GM19455 (cell line): Measurements from ENCODE around the gene SRRM3.
"Not testable (repeated sequence)": the region's sequence is repeated elsewhere in the genome, so short reads cannot be mapped to it uniquely, and the experiment has no call there.

ENCODE experiments used
- ATAC-seq: cut with Tn5 transposase; IDR thresholded peaks from one replicate; pipeline ENCODE4 v1.9.1; 2021; ENCODE audit not compliant: unreplicated experiment

Gene SRRM3, protein sequence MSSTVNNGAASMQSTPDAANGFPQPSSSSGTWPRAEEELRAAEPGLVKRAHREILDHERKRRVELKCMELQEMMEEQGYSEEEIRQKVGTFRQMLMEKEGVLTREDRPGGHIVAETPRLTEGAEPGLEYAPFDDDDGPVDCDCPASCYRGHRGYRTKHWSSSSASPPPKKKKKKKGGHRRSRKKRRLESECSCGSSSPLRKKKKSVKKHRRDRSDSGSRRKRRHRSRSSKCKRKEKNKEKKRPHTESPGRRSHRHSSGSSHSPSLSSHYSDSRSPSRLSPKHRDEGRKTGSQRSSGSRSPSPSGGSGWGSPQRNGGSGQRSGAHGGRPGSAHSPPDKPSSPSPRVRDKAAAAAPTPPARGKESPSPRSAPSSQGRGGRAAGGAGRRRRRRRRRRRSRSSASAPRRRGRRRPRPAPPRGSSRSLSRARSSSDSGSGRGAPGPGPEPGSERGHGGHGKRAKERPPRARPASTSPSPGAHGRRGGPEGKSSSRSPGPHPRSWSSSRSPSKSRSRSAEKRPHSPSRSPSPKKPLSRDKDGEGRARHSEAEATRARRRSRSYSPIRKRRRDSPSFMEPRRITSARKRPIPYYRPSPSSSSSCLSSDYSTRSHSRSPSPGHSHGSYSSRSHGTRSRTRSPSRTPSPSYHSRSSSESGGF

DNA sequence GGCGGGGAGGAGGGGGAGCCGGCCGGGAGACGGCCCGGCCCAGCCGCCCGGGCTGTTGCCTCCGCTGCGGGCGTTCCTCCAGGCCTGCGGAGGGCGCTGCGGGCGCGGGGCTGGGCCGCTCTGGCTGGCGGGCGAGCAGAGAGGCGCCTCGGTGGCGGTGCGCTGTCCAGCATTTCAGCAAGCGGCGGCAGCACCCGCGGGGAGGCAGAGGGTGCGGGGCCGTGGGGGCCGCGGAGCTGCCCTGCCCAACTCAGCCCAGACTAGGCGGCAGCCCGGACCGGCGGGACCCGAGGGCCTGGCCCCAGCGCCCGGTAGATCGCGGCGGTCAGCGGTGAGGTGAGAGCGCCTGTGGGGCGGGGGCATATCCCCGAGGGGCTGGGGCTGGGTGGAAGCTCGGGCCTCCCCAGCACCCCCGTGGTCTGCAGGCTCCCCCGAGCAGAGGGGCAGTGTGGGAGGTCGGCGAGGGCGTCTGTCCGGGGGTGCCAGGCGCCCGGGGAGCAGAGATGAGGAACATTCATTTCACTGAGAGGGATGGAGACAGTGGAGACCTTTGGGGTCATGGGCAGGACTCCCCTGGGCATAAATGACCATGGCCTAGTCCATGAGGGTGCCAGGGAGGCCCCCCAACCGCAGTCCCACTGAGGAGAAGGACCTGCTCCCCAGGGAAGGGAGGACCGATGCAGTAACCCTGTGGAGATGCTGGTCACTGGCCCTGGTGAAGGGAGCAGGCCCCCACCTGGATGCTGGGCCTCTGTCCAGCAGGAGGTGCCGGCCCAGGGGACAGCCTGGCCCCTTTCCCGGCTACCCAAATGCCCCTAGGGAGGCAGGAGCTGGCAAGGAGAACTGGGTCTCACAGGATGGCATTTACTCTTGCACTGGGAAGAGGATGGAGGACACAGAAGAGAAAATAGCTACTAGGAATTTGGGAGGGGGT lies at the start of gene SRRM3:
TSS of gene SRRM3 (plus strand) at position 165 of the 934 bp plus-strand sequence. CDS start 33,171 bp downstream, outside the sequence.
- ATAC-seq: peak; percentile 57

DNA sequence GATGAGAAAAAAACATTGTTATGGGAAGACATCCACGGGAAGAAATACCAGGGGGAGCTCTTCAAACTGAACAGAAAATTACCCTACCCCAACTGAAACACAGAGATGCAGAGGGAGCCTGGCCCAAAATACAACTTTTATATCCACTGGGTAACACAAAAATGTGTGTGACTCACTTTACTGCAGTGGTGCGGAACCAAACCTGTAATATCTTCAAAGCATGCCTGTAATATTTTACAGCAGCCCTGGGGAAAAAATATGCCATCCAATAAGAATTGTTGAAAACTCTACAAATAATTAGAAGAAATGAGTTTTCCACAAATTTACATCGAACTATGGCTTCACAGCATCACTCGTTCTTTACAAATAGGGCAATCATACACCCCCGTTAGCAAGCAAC lies 49.8 kb upstream of the SRRM3 start:
- no peak for ATAC-seq

DNA sequence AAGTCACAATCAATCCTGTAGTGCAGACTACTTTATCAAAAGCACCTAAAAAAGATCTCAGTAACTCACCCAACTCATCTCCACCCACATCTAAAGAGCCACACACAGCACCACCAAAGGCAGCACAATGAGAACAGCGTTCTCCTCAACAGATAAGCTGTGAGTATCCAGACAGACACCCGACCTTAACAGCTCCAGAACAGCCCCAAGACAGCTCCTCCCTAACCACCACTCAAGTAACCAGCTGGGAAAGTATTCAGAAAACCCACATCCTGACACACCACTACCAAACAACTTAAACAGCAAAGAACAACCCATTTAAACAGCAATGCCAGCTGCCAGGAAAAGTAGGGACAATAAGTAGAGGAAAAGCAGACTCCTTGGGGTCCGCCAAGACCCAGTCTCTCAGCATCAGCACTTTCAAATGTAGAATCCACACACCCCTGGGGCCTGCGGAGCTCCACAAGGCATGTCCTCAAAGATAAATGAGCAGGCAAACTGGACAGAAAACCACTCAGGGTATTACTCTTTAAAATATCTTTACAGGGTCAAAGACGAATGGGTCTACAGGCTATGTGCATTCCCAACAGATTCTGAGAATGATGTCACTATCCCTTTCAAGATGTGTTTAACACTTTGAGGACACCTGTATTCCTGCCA lies 48.0 kb upstream of the SRRM3 start:
- not testable (repeated sequence) for ATAC-seq

DNA sequence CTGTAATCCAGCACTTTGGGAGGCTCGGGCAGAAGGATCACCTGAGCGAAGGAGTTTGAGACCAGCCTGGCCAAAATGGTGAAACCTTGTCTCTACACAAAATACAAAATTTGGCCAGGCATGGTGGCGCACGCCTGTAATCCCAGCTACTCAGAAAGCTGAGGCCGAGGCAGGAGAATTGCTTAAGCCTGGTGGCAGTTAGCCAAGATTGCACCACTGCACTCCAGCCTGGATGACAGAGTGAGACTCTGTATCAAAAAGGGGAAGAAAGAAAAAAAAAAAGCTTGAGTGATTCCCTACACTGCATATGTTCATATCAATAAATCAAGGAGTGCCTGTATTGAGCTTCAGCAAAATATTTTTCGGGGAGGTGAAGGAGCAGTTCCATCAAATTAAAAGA lies 45.8 kb upstream of the SRRM3 start:
- ATAC-seq: no peak

DNA sequence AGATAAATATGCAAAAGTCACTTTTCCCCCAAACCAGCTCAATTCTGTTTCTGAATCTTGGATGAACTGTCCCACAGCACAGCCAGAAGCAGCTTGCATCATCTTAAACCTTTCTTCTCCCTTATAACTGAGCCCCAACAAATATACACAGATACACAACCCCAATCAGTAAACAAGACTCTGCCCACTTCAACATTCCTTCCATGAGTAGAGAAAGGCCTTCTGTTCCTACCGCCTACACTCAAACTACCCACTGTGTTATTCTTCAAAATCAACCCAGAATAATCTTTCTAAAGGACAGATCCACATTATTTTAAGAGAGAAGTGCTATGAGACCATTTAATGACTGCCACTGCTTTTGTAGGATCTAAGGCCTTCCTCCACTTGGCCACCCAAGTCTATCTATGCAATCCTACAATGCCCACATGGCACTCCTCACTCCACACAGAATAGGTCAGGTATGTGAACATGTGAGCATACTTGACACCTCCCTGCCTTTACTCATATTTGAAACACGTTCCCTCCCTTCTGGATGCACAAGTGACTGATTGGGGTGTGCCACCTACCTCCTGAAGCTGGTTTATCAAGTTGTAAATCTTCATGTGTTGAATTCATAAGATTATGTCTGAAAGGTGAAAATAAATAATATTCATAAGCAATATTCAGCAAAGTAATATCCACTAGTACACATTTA lies 44.6 kb upstream of the SRRM3 start:
- not testable (repeated sequence) for ATAC-seq

DNA sequence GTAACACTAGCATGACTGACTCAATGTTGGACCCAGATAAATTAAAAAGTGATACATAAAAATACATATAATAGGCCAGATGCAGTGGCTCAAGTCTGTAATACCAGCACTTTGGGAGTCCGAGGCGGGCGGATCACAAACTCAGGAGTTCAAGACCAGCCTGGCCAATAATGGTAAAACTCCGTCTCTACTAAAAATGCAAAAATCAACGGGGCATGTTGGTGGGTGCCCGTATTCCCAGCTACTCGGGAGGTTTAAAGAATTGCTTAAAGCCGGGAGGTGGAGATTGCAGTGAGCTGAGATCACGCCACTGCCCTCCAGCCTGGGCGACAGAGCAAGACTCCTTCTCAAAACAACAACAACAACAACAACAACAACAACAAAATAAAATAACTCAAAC lies 43.3 kb upstream of the SRRM3 start:
- ATAC-seq: not testable (repeated sequence)

DNA sequence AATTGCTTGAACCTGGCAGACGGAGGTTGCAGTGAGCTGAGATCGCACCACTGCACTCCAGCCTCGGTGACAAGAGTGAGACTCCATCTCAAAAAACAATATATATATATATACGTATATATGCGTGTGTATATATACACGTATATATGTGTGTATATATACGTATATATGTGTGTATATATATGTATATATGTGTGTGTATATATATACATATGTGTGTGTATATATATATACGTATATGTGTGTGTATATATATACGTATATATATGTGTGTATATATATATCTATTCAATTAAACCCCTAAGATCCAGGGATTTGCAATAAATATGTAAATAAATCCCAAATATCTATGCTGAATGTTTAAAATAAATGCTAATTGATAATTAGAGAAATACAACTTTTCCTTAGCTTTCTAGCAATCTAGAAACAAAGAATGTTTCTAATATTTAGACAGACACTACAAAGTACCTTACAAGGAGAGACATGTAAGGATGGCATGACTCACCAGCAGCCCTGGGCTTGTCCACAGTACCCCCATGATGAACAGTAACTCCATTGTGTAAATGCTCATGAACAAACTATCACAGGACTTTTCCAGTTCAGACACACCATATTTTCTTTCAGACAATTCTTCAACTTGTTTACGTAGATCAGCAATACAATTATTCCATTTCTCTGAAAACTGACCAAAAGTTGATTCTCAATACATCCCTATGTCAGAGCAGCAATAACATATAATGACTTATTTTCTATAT lies 39.1 kb upstream of the SRRM3 start:
- ATAC-seq: not testable (repeated sequence)

DNA sequence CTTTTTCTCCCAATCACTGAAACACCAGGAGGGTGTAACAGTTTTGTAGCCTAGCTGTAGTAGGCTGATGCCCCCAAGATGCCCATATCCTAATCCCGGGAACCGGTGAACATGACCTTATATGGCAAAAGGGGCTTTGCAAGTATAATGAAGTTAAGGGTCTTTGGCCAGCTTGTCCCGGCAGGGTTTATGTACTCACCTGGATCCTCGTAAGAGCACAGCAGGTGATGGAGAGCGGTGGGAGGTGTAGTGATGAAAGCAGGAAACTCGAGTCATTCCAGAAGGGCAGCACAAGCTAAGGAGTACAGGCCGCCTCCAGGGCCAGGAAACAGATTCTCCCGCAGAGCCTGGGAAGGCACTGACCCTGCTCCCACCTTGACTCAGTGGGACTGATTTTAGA lies 37.9 kb upstream of the SRRM3 start:
- ATAC-seq: not testable (repeated sequence)

DNA sequence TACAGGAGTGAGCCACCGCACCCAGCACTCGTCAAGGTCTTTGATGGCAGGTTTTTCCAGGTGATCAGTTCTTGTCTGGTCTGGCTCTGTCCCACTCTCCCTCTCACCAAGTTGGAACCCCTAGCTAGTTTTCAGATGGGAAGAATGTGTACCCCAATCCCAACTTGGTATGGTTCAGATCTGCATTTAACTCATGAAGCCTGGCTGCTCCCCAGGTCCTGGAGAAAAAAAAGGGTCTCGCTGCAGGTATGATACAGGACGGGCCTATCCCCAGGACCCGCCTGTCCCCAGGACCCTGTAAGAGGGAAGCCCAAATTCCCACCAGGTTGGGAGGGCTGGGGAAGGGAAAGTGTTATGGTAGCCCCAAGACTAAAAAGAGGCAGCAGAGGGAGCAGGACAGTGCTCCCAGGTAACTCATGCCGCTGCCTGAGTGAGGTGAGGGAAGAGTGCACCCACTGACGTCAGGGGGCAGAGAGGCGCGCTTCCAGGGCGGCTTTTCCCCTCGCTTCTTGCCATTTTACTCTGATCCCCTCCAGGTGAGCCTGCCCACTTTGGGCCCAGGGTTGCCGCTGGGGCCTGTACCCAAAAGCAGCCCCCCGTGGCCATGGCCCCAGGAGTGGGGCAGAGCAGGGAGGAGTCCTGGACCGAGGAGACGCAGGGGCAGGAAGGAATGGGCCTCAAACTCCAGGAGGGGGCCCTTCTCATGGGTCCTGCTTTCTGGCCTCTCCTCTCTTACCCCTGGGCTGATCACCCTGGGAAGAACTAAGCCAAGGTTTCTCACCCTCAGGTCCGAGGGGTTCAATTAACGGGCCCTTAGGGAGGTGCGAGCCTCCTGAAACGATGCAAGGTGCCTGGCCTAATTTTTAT lies 36.4 kb upstream of the SRRM3 start:
- ATAC-seq: no peak

DNA sequence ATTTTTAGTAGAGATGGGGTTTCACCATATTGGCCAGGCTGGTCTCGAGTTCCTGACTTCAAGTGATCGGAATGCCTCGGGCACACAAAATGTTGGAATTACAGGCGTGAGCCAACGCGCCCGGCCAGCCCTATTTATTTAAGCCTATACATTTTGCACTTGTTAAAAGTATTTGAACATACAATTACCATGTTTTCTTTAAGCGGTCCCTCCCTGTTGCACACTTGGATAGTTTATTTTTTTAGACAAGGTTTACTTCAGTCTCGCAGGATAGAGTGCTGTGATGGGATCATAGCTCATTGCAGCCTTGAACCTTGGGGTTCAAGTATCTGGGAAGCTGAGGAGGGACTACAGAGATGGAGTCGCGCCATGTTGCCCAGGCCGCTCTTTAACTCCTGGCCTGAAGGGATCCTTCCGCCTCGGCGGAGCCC lies 35.7 kb upstream of the SRRM3 start:
- ATAC-seq: no peak

DNA sequence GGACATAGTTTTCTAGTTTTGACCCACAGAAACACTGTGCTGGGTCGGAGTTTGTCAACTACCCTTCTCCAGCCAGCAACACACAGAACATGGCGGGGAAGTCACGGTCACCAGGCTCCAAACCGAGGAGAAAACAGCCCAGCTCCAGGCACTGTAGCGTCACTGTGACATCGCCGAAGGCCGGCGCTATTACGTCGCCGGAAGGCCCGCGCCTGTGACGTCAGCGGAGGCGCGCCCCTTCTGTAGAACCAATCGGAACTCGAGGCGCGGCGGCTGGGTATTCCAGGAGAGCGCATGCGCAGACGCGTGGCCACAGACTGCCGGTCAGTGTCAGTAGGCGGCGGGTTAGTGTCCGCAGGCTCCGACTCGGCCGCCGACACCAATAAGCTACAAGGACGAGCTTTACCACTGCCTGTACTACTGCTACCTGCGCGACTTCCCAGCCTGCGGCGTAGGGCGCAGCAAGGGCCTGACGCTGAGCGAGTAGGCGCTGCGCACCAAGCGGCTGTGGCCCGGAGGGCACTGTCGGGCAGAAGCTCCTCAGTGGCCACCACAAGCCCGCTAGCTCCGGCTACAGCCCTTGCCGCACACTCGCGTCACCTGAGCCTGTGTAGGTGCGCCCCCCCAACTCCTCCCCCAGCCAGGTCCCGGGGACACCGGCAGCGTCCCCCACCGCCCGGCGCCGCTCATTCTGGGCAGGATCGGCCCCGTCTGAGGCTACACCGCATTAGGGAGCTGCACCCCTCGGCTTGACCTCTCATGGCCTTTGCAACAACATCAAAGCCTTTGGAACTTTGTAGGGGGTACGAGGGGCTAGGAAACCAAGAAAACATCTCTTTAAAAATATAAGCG lies 35.1 kb upstream of the SRRM3 start:
- peak; percentile 81 for ATAC-seq

DNA sequence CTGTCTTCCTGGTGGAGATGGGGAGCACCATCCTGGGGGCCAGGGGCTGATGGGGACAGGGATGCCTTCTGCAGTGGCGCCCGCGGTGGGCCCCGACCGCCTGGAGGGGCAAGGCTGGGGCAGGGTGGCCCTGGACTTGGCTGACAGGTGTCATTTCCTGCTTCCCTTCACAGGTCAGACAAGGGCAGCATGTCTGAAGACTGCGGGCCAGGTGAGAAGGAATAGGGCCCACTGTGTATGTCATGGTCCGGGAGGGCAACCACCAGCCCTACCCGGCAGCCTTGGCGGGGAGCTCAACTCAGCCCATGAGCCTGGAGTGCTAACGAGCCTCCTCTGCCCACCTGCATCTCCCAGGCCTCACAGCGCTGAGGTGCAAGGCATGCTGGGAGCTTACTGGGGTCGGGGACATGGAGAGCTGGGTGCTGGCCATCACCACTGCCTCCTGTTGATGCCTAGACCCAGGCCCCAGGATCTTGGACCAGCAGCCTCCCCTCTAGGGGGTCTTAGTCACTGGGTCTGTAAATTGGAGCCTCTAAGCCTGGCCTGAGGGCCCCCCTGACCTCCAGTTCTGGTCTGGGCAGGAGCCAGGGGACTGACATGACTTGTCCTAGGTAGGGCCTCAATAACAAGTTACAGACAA lies 28.0 kb upstream of the SRRM3 start:
- no peak for ATAC-seq

DNA sequence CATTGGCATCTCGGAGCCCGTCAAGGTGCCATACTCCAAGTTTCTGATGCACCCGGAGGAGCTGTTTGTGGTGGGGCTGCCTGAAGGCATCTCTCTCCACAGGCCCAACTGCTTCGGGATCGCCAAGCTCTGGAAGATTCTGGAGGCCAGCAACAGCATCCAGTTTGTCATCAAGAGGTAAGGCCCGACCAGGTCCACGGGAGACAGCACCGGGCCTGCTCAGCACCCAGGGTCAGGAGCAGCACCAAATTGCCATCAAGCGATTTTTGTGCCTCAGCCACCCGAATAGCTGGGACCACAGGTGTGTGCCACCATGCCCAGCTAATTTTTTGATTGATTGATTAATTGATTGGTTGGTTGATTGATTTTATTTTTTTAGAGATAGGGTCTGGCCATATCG lies 24.7 kb upstream of the SRRM3 start:
- ATAC-seq: not testable (repeated sequence)

DNA sequence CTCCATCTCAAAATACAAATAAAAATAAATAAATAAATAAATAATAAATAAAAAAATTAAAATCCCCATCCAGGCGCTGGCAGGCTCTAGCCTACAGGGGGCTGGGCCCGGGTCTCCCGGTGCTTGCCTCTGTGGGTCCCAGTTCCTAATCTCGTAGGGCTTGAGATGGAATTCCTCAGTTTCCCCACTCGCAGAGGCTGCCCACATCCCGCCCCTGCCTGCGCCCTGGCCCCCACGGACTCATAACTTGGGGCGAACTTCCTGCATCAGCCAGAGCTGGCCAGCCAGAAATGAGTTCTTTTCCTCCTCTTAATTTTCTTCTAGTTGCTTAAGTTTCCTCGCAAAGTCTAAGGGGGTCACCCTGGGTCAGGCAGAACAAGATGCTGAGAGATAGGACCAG lies 22.0 kb upstream of the SRRM3 start:
- ATAC-seq: no peak

DNA sequence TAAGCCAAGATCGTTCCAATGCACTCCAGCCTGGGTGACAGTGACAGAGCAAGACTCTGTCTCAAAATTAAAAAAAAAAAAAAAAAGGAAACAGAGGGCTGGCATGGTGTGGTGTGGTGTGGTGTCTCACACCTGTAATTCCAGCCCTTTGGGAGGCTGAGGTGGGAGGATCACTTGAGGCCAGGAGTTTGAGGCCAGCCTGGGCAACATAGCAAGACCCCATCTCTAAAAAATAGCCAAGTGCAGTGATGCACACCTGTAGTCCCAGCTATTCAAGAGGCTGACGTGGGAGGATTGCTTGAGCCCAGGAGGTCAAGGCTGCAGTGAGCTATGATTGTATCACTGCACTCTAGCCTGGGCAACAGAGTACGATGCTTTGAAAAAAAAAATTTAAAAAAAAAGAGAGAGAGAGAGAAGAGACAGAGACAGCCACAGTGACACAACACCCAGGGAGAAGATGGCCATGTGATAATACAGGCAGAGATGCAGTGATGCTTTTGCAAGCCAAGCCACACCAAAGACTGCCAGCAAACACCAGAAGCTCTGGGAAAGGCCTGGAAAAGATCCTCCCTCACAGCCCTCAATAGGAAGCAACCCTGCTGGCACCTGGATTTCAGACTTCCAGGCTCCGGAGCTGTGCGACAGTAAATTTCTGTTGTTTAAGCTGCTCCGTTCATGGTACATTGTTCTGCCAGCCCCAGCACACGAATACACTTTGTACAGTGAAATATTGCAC lies 19.3 kb upstream of the SRRM3 start:
- ATAC-seq: no peak

DNA sequence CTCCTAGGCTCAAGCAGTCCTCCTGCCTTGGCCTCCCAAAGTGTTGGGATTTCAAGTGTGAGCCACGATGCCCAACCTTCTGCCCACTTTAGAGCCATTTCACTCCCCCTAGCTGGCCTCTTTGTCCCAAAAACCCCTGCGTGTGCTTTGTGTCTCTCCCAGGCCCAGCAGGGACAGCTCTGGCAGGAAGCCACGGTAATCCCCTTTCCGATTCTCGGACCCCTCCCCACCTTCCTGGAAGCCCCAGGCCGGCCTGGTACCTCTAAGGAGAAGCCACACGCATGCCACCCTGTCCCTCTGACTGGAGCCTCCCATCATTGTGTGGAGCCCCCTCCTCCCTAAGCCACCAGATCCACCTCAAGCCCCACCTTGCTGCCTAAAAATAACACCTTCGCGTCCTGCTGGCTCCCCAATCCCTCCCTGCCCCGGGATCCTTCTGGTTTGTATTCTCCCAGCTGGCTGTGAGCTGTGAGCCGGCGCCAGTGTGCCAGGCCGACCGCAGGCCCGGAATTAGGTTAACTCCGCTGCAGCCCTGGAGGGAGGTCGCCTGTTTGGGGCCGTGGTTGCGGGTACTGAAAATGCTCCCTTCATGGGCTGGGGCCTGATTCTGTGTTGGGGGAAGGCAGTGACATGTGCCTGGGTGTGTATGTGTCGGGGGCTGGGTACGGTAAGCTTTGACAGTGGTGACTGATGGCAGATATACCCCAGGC lies 16.4 kb upstream of the SRRM3 start:
- ATAC-seq: no peak
